Raji (cell line): ENCODE data around the gene RTL5.

ENCODE experiments used
- POLR2A ChIP-seq: IDR thresholded peaks from 2 replicates; pipeline ENCODE4 v1.6.1; 2011; ENCODE audit warnings: low read depth, low read length, control low read depth; ENCODE audit not compliant: insufficient read depth

The RTL5 gene

GRCh38 chrX:72079607-72080006 lies 52.1 kb downstream of the RTL5 start:
- TF ChIP-seq POLR2A, result no peak

GRCh38 chrX:72078411-72078810 lies 53.3 kb downstream of the RTL5 start:
- TF ChIP-seq POLR2A, result no peak
